Body of pancreas (tissue), 4 donors: ENCODE data around the gene CSF2RB. TPM values are rescaled to one million over a fixed set of nuclear protein-coding genes. Genes with fewer than 3 reads are reported as not detected.

ENCODE experiments used
- ATAC-seq: fragments of 150-250 bp; one replicate; pipeline ENCODE4 v1.9.1; 2016
- DNase-seq, 4 donors: peaks; one replicate each; pipeline ENCODE4 v3.0.0-alpha.2; 2019
- H3K27ac ChIP-seq, 4 donors: fragments of 200-600 bp; sonication (generic); 1 replicate in 3 of 4; 2 replicates in 1 of 4; pipeline versions ENCODE4 v1.5.1 to v1.6.1; 2016 to 2019; ENCODE audit warnings: mild to moderate bottlenecking in 1 of 4, mixed read lengths in 1 of 4, moderate library complexity in 1 of 4
- H3K27me3 ChIP-seq, 2 donors: fragments of 200-600 bp; sonication (generic); one replicate each; pipeline ENCODE4 v1.6.0; 2016; ENCODE audit warnings: mild to moderate bottlenecking in 1 of 2
- H3K36me3 ChIP-seq, 2 donors: fragments of 200-600 bp; sonication (generic); replicated peaks in 1 of 2; 2 replicates each; pipeline ENCODE4 v1.5.1; 2016; ENCODE audit warnings: low read depth in 2 of 2; ENCODE audit not compliant: insufficient read depth in 1 of 2
- H3K4me1 ChIP-seq: fragments of 200-600 bp; sonication (generic); one replicate; pipeline ENCODE4 v1.6.0; 2016
- H3K4me3 ChIP-seq, 2 donors: fragments of 200-600 bp; sonication (generic); 1 replicate in 1 of 2; 2 replicates in 1 of 2; pipeline ENCODE4 v1.5.1; 2016 to 2019
- H3K9me3 ChIP-seq, 3 donors: fragments of 200-600 bp; sonication (generic); 1 replicate in 2 of 3; 2 replicates in 1 of 3; pipeline ENCODE4 v1.5.1; 2016
- POLR2A ChIP-seq, 3 donors: fragments of 450-650 bp; IDR thresholded peaks; one replicate each; pipeline ENCODE4 v1.6.1; 2016; ENCODE audit warnings: antibody characterized with exemption in 3 of 3, mild to moderate bottlenecking in 2 of 3
- WGBS, 2 donors: methylation state at CpG; one replicate each; pipeline ENCODE4 v1.1.5; 2017; 5-methylcytosine and 5-hydroxymethylcytosine counted together
- intact Hi-C: fragments of 100-400 bp; cut with DNase I; formaldehyde crosslinking; loops from one replicate; pipeline ENCODE4 v1.15.1; 2023
- total RNA-seq, 2 donors: library from RNA; depleted of rRNA; stranded (reverse); fragments of >200 nt; gene quantifications; one replicate each; pipeline ENCODE4 v1.1.0, GENCODE V29; 2016
- TF ChIP-seq, protein P1 (sequence below), 7 experiments: fragments of 450-650 bp in 4 of 7; fragments of 200-600 bp in 3 of 7; sonication (generic) in 3 of 7; IDR thresholded peaks; one replicate each; pipeline ENCODE4 v1.5.1; 2016 to 2019; ENCODE audit warnings: antibody characterized with exemption in 7 of 7

CSF2RB gene
- total RNA-seq, 2 donors from 2014 or later, result 2.0 to 2.9 TPM

DNA sequence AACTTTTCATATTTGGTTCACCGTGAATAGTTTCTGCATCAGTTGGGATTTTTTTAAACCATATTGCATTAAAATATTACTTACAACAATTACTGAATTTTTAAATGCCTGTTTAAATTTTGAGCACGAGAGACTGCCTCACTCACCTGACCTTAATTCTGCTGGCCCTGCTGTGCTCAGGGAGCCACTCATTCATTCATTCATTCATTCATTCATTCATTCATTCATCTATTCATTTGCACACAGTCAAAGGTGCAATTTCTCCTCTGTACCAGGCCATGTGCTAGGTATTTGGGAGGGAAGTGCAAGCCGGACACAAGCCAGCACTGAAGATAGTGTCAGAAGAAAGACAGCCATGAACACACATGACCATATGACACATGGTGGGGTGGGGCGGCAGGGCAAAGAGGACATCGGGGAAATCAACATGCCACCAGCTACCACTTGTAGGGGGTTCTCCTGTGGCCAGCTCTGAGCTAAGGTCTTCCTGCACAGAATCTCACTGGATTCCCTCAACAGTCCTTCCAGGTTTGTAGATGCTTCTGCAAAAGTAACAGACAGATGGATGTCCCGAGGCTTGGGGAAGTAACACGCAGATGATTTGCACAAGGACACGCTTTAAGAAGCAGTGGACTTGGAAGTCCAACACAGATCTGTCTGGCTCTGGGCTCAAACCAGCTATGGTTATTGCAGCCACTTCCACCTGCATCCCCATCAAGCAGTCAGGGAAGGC is 568 bp upstream of the CSF2RB start:
- Histone ChIP-seq H3K36me3 (no peaks in the 10 kb centered on the region), H3K4me1 (no peaks in the 10 kb centered on the region), H3K4me3 (no peak overlapping the region), H3K27me3 (no peaks in the 10 kb centered on the region), H3K9me3 (no peaks in the 10 kb centered on the region), H3K27ac (peak overlapping the region in 1 of 4 donors; percentile 48)
- ATAC-seq, result no peak
- TF ChIP-seq, protein P1, sequence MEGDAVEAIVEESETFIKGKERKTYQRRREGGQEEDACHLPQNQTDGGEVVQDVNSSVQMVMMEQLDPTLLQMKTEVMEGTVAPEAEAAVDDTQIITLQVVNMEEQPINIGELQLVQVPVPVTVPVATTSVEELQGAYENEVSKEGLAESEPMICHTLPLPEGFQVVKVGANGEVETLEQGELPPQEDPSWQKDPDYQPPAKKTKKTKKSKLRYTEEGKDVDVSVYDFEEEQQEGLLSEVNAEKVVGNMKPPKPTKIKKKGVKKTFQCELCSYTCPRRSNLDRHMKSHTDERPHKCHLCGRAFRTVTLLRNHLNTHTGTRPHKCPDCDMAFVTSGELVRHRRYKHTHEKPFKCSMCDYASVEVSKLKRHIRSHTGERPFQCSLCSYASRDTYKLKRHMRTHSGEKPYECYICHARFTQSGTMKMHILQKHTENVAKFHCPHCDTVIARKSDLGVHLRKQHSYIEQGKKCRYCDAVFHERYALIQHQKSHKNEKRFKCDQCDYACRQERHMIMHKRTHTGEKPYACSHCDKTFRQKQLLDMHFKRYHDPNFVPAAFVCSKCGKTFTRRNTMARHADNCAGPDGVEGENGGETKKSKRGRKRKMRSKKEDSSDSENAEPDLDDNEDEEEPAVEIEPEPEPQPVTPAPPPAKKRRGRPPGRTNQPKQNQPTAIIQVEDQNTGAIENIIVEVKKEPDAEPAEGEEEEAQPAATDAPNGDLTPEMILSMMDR (IDR thresholded peaks at IDR 0.05), result no peak
- TF ChIP-seq POLR2A (IDR thresholded peaks at IDR 0.05), result no peak
- intact Hi-C loops, result no loop called here
- WGBS, 2 donors, result 79 to 80% methylated on average over 8 of the region's 8 CpGs
- peak in 1 of 4 donors; percentile 31 for DNase-seq

DNA sequence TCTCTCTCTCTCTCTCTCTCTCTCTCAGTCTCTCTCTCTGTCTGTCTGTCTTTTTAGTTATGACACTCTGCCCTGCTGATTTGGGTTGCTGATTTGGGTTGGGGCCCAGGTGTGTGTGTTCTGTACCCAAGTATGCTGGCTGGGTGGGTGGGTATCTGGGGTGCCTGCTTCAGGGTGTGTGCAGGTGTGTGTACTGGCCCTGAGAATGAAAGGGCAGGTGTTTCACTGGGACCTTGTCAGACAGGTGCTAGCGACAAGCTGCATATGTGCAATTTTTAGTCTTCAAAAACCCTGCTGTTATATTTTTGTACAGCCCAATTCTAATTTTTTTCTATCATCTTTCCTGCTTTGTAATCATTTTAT is 943 bp downstream of the CSF2RB start:
- no peak for ATAC-seq
- H3K4me1 ChIP-seq, result no peaks in the 10 kb centered on the region
- TF ChIP-seq POLR2A (IDR thresholded peaks at IDR 0.05), result no peak
- TF ChIP-seq, protein P1 (IDR thresholded peaks at IDR 0.05), result no peak
- 73 to 79% methylated on average over 1 of the region's 1 CpG for WGBS, 2 donors
- DNase-seq, result no peak
- no peak overlapping the region for H3K4me3 ChIP-seq
- H3K36me3 ChIP-seq, result no peaks in the 10 kb centered on the region
- no peaks in the 10 kb centered on the region for H3K9me3 ChIP-seq
- H3K27me3 ChIP-seq, result no peaks in the 10 kb centered on the region
- no peak overlapping the region for H3K27ac ChIP-seq
- intact Hi-C loops, result no loop called here

DNA sequence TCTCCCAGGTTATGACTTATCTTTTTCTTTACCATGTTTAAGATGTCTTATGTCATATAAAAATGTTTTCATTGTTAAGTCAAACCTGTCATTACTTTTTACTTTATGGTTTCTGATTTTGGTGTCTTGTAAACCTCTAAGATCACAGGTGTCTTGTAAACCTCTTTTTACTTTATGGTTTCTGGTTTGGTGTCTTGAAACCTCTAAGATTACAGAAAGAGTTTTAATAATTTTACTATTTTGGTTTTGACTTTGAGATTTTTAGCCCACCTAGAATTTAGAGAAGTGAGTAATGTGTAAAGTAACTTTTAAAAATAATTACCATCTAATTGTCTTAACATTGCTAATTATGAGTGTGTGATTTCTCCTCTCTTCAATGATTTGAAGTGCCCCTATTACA is 2.6 kb downstream of the CSF2RB start:
- Histone ChIP-seq H3K4me1 (no peaks in the 10 kb centered on the region), H3K9me3 (no peaks in the 10 kb centered on the region), H3K27ac (no peak overlapping the region), H3K36me3 (no peaks in the 10 kb centered on the region), H3K27me3 (no peaks in the 10 kb centered on the region), H3K4me3 (no peak overlapping the region)
- intact Hi-C loops, result no loop called here
- DNase-seq (no peak), ATAC-seq (no peak)
- TF ChIP-seq, protein P1 (IDR thresholded peaks at IDR 0.05), result no peak
- TF ChIP-seq POLR2A (IDR thresholded peaks at IDR 0.05), result no peak

DNA sequence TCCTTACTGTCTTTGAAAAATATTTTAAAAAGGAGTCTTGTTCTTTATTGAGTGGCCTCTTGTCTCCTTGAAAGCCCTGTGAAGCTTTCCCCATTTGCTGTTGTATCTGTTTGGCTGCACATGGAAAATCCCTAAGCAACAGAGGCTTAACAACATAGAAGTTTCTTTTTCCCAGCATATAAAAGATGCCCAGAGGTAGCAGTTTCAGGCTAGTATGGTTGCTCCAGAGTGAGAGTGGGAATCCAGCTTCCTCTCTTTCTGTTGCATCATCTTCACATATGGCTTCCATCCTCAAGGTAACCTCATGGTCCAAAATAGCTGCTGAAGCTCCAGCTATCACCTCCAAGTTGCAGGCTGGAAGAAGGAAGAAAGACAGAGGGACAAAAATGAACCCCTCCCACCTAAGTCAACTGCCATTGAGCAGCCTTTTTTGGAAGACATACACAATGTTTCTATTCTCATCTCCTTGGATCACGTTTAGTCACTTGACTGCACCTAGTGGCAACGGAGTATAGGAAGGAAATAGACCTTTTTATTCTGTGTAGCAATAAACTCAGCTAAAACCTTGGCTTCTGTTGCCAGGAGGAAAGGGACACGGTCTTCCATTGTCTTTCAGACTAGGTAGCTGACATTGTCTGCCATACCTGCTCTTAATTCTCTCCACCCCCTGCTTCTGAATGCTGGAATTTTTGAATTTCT is 5.3 kb downstream of the CSF2RB start:
- Histone ChIP-seq H3K36me3 (no peaks in the 10 kb centered on the region), H3K4me1 (no peaks in the 10 kb centered on the region), H3K27ac (no peak overlapping the region), H3K27me3 (no peaks in the 10 kb centered on the region), H3K4me3 (no peak overlapping the region), H3K9me3 (no peaks in the 10 kb centered on the region)
- intact Hi-C loops, result no loop called here
- ATAC-seq (no peak), DNase-seq (no peak)
- TF ChIP-seq, protein P1 (IDR thresholded peaks at IDR 0.05), result no peak
- TF ChIP-seq POLR2A (IDR thresholded peaks at IDR 0.05), result no peak
- 68 to 72% methylated on average over 3 of the region's 3 CpGs for WGBS, 2 donors
